CD8-positive, alpha-beta memory T cell (primary cell): Measurements from ENCODE around the gene SGO2. TPM values are rescaled to one million over a fixed set of nuclear protein-coding genes. Genes with fewer than 3 reads are reported as not detected.
"Not testable (repeated sequence)": the region's sequence is repeated elsewhere in the genome, so short reads cannot be mapped to it uniquely, and the experiment has no call there.

Experiments
- CTCF ChIA-PET: fragments of 350-600 bp; sonication (Branson Sonifier 250); formaldehyde crosslinking; loops from one replicate; lab custom pipeline; 2021; ENCODE audit warnings: antibody characterized with exemption; lab: Charles Lee
- POLR2A ChIA-PET: fragments of 350-600 bp; sonication (Branson Sonifier 250); formaldehyde crosslinking; loops from one replicate; lab custom pipeline; 2021; ENCODE audit warnings: antibody characterized with exemption; lab: Charles Lee
- DNase-seq, 5 donors: peaks; one replicate each; pipeline versions ENCODE4 v3.0.0 to v3.0.0-alpha.2; 2020 to 2022; ENCODE audit warnings: mixed read lengths in 1 of 5
- H3K27ac ChIP-seq: one replicate; pipeline ENCODE4 v1.7.0; 2013; ENCODE audit warnings: low read depth, mild to moderate bottlenecking, low read length, moderate library complexity
- H3K27me3 ChIP-seq: 2 replicates; pipeline ENCODE4 v1.7.0; 2013; ENCODE audit warnings: low read length, mild to moderate bottlenecking; ENCODE audit not compliant: insufficient read depth, poor library complexity, severe bottlenecking
- H3K36me3 ChIP-seq: 2 replicates; pipeline ENCODE4 v1.7.0; 2013; ENCODE audit warnings: mild to moderate bottlenecking, low read length, moderate library complexity; ENCODE audit not compliant: insufficient read depth
- H3K4me1 ChIP-seq: 2 replicates; pipeline ENCODE4 v1.7.0; 2013; ENCODE audit warnings: mild to moderate bottlenecking, low read length, moderate library complexity; ENCODE audit not compliant: insufficient read depth
- H3K4me3 ChIP-seq: 2 replicates; pipeline ENCODE4 v1.7.0; 2013; ENCODE audit warnings: mild to moderate bottlenecking, low read length
- H3K9me3 ChIP-seq: 2 replicates; pipeline ENCODE4 v1.7.0; 2013; ENCODE audit warnings: mild to moderate bottlenecking, low read length
- H3K27ac Mint-ChIP-seq, 8 donors: one replicate each; pipeline ENCODE4 v1.8.0; 2020 to 2021; ENCODE audit warnings: mixed read lengths in 8 of 8, mild to moderate bottlenecking in 6 of 8, inconsistent platforms in 3 of 8, moderate library complexity in 3 of 8
- H3K27me3 Mint-ChIP-seq, 2 donors: one replicate each; pipeline ENCODE4 v1.8.0; 2020 to 2021; ENCODE audit warnings: mixed read lengths in 2 of 2, mild to moderate bottlenecking in 1 of 2, moderate library complexity in 1 of 2
- H3K36me3 Mint-ChIP-seq, 3 donors: one replicate each; pipeline ENCODE4 v1.8.0; 2020 to 2021; ENCODE audit warnings: mixed read lengths in 3 of 3, inconsistent platforms in 1 of 3, mild to moderate bottlenecking in 1 of 3
- H3K4me1 Mint-ChIP-seq, 3 donors: one replicate each; pipeline ENCODE4 v1.8.0; 2020 to 2021; ENCODE audit warnings: mixed read lengths in 3 of 3, inconsistent platforms in 1 of 3, mild to moderate bottlenecking in 1 of 3
- H3K4me3 Mint-ChIP-seq, 7 donors: one replicate each; pipeline ENCODE4 v1.8.0; 2020 to 2021; ENCODE audit warnings: mixed read lengths in 7 of 7, mild to moderate bottlenecking in 6 of 7, moderate library complexity in 4 of 7, inconsistent platforms in 2 of 7
- H3K9me3 Mint-ChIP-seq, 5 donors: one replicate each; pipeline ENCODE4 v1.8.0; 2020 to 2022; ENCODE audit warnings: mixed read lengths in 5 of 5, mild to moderate bottlenecking in 3 of 5, moderate library complexity in 2 of 5, inconsistent platforms in 1 of 5
- polyA plus RNA-seq: library from polyadenylated mRNA; unstranded; fragments of 300-500 nt; fragmentation: Illumina TruSeq; gene quantifications from one replicate; pipeline ENCODE4 v1.2.3, GENCODE V29; 2021
- total RNA-seq, 2 experiments: library from RNA; stranded (reverse); gene quantifications; one replicate each; pipeline ENCODE4 v1.2.3, GENCODE V29; 2021

The SGO2 gene
- total and polyA plus RNA-seq, 3 experiments from 2014 or later: 3.5 to 19.9 (median 18.6) TPM

DNA sequence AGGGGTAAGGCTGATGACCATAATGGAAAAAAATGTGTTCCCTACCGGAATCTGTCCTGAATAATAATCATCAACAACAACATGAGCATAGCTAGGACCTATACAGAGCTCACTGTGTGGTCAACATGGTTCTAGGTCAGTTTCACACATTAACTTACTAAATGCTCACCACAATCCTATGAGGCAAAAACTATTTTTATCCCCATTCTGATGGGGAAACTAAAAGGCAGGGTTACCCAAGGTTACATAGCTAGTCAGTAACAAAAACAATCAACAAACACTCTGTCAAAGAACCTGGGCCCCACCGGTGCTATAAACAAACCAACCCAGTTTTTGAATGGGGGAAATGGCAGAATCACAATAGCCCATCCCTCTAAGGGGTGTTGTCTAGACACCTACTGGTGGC, 100.0 kb downstream of the SGO2 start:
- H3K36me3 Mint-ChIP-seq: no peaks in the 10 kb centered on the region
- peaks cover 22 to 69% of the 10 kb centered on the region in 2 donors for H3K27me3 Mint-ChIP-seq
- H3K9me3 ChIP-seq: no peaks in the 10 kb centered on the region
- H3K27ac ChIP-seq: no peak overlapping the region
- DNase-seq: no peak
- H3K4me1 Mint-ChIP-seq: no peaks in the 10 kb centered on the region
- no peak overlapping the region for H3K27ac Mint-ChIP-seq
- H3K4me3 ChIP-seq: no peak overlapping the region
- H3K27me3 ChIP-seq: peaks cover 6% of the 10 kb centered on the region
- CTCF ChIA-PET: no interaction called here
- POLR2A ChIA-PET: no interaction called here
- no peaks in the 10 kb centered on the region for H3K36me3 ChIP-seq
- no peak overlapping the region for H3K4me3 Mint-ChIP-seq
- H3K9me3 Mint-ChIP-seq: no peaks in the 10 kb centered on the region
- no peaks in the 10 kb centered on the region for H3K4me1 ChIP-seq

DNA sequence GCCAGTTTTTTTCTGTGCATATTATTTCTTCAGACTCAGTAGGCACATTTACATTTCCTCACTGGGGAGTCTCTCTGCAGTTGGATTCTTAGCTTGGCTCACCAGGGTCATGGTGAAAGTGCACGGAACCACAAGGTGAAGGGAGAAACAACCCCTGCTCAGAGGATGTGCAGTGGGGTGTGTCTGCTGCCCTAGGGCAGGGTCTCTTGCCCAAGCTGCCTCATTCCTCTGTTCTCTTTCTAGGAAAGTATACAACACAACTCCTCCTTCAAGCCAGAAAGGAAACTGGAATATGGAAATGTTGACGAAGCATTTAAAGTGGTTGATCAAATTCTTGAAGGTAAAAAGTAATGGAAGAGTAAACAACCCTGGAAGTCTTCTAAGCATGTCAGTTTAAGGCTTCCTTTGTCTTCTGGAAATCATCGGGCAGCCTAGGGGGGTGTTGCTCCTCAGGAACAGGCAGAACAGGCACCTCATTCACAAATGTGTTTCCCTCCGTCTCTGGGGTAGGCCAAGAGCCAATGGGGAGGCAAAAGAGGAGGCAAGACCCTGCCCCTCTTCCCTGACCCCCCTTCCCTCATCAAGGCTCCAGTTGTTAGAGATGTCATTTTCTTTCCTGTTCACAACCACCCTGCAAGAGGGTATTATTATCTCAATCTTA, 101.2 kb downstream of the SGO2 start:
- H3K27me3 ChIP-seq: peaks cover 6% of the 10 kb centered on the region
- peaks cover 22 to 64% of the 10 kb centered on the region in 2 donors for H3K27me3 Mint-ChIP-seq
- ChIA-PET CTCF (no interaction called here), POLR2A (no interaction called here)
- H3K36me3 ChIP-seq: no peaks in the 10 kb centered on the region
- no peak overlapping the region for H3K4me3 Mint-ChIP-seq
- no peaks in the 10 kb centered on the region for H3K36me3 Mint-ChIP-seq
- no peak overlapping the region for H3K27ac Mint-ChIP-seq
- no peaks in the 10 kb centered on the region for H3K9me3 Mint-ChIP-seq
- no peaks in the 10 kb centered on the region for H3K9me3 ChIP-seq
- no peak for DNase-seq
- H3K4me3 ChIP-seq: no peak overlapping the region
- no peaks in the 10 kb centered on the region for H3K4me1 ChIP-seq
- no peak overlapping the region for H3K27ac ChIP-seq
- no peaks in the 10 kb centered on the region for H3K4me1 Mint-ChIP-seq

DNA sequence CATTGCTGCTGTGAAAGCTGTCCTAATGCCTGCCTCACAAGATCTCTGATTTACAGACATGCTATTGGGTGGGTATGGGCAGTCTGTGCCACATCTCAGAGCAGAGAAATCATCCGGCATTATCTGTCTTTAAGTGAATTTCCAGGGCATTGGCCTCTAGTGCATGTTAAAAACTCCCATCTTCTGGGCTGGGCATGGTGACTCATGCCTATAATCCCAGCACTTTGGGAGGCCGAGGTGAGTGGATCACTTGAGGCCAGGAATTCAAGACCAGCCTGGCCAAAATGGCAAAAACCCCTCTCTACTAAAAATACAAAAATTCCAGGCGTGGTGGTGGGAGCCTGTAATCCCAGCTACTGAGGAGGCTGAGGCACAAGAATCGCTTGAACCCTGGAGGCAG, 102.5 kb downstream of the SGO2 start:
- H3K9me3 ChIP-seq, H3K4me1 Mint-ChIP-seq, H3K27me3 ChIP-seq, H3K4me1 ChIP-seq, DNase-seq, H3K36me3 ChIP-seq, H3K4me3 Mint-ChIP-seq, H3K9me3 Mint-ChIP-seq, CTCF ChIA-PET, H3K4me3 ChIP-seq, H3K36me3 Mint-ChIP-seq, POLR2A ChIA-PET, H3K27ac ChIP-seq, H3K27ac Mint-ChIP-seq: not testable (repeated sequence)
- peaks cover 21 to 58% of the 10 kb centered on the region in 2 donors for H3K27me3 Mint-ChIP-seq

DNA sequence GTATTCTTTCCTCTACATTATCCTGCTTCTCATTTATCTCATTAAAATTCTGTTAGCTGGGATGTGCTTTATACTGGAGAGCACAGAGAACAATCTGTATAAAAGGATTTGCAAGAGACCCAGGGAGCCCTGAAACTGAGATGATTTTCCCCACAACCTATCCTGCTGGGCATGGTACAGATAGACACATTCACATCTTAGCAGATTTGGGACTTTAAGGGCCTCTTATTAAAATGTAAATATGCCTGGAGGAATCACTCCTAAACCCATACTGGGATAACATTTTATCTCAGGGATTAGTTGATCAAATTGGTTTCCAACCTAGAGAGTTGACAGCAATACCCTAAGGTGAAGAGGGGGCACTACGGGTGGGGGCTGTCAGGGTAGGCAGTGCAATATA, 105.3 kb downstream of the SGO2 start:
- no peaks in the 10 kb centered on the region for H3K4me1 ChIP-seq
- ChIA-PET CTCF (no interaction called here), POLR2A (no interaction called here)
- H3K36me3 Mint-ChIP-seq: no peaks in the 10 kb centered on the region
- H3K27me3 Mint-ChIP-seq: peaks cover 26 to 55% of the 10 kb centered on the region in 2 donors
- no peaks in the 10 kb centered on the region for H3K9me3 ChIP-seq
- DNase-seq: no peak
- H3K27ac ChIP-seq: no peak overlapping the region
- H3K27ac Mint-ChIP-seq: peak overlapping the region in 1 of 8 donors; percentile 5
- H3K4me3 ChIP-seq: no peak overlapping the region
- no peak overlapping the region for H3K4me3 Mint-ChIP-seq
- H3K27me3 ChIP-seq: peaks cover 6% of the 10 kb centered on the region
- H3K9me3 Mint-ChIP-seq: peaks cover 0 to 10% (median 6%) of the 10 kb centered on the region in 5 donors
- H3K4me1 Mint-ChIP-seq: no peaks in the 10 kb centered on the region
- no peaks in the 10 kb centered on the region for H3K36me3 ChIP-seq

Other genes starting within 250 kb of the SGO2 start
- 10 to 100 TPM; 21.8 to 22.2 TPM for gene SPATS2L, start 219.5 kb upstream of the SGO2 start, total RNA-seq
- 11.3 TPM for gene SPATS2L, start 219.5 kb upstream of the SGO2 start, polyA plus RNA-seq
- 10 to 100 TPM; 14.5 to 15.3 TPM for gene KCTD18, start 16.1 kb upstream of the SGO2 start, total RNA-seq
- gene KCTD18, start 16.1 kb upstream of the SGO2 start, polyA plus RNA-seq: 14.7 TPM
- not detected for gene AOX1, start 59.8 kb downstream of the SGO2 start, total RNA-seq
- gene AOX1, start 59.8 kb downstream of the SGO2 start, polyA plus RNA-seq: 0.54 TPM